GM18868 (cell line): ENCODE results near the gene C20orf144.
"Not testable (repeated sequence)": the region's sequence is repeated elsewhere in the genome, so short reads cannot be mapped to it uniquely, and the experiment has no call there.

ENCODE experiments used
- ATAC-seq: cut with Tn5 transposase; IDR thresholded peaks from one replicate; pipeline ENCODE4 v1.9.1; 2021; ENCODE audit warnings: mild to moderate bottlenecking, moderate library complexity; ENCODE audit not compliant: unreplicated experiment

C20orf144 gene

DNA sequence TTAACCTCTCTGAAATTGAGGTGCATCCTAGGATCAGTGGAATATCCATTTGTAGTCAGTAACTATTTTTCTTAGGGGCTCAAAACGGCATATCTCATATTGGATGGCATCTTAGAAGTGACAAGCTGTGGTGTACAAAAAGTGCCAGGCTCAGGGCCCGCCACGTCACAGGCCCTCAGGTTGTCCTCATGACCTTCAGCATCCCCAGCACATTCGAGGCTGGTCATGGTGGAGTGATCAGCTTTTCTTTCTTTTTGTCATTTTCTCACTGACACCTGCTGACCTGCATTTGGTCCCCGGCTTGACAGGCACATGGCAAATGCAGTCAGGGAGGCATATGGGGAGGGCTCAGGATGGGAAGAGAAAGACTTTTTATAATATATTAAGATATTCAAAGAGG is 31.2 kb downstream of the C20orf144 start:
- ATAC-seq = no peak

- ATAC-seq = no peak
These were observed 31.9 kb downstream of the C20orf144 start for GRCh38 chr20:33693741-33694638.

- ATAC-seq = no peak
These were observed 32.5 kb downstream of the C20orf144 start for GRCh38 chr20:33694639-33695012.

DNA sequence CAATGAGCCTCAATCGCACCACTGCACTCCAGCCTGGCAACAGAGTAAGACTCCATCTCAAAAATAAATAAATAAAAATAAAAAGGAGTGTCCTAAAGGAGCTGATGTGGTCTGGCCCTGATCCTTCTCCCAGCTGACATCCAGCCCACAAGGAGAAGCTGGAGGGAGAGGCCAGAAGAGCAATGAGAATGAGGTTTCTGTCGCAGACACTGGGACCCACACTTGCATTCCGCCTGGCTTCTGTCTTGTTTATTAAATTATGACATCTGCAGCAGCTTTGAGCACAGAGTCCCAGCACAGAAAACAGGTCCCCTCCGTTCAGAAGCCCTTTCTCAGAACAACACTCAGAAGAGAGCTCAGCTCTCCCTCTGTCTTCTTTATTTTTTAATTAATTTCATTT is 34.3 kb downstream of the C20orf144 start:
- no peak for ATAC-seq

DNA sequence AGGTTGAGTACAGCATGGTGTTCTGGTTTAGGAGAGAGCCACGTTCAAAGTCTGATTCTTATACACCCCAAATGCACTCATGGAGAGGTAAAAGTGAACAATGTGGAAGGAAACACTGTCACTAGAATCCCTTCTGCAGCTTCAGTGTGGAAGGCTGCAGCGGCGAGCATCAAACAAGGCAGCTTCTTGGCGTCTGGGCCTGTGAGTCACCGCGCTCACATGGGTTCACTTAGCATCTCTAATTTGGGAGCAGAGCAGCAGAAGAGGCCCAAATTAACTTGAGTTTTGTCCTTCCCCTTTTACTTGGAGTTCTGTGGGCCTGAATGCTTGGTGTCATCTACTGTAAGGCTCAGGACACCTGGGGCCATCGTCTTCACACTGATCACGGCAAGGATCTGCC is 35.0 kb downstream of the C20orf144 start:
- no peak for ATAC-seq

GRCh38 chr20:33698966-33699365 is 36.8 kb downstream of the C20orf144 start:
- ATAC-seq = not testable (repeated sequence)

DNA sequence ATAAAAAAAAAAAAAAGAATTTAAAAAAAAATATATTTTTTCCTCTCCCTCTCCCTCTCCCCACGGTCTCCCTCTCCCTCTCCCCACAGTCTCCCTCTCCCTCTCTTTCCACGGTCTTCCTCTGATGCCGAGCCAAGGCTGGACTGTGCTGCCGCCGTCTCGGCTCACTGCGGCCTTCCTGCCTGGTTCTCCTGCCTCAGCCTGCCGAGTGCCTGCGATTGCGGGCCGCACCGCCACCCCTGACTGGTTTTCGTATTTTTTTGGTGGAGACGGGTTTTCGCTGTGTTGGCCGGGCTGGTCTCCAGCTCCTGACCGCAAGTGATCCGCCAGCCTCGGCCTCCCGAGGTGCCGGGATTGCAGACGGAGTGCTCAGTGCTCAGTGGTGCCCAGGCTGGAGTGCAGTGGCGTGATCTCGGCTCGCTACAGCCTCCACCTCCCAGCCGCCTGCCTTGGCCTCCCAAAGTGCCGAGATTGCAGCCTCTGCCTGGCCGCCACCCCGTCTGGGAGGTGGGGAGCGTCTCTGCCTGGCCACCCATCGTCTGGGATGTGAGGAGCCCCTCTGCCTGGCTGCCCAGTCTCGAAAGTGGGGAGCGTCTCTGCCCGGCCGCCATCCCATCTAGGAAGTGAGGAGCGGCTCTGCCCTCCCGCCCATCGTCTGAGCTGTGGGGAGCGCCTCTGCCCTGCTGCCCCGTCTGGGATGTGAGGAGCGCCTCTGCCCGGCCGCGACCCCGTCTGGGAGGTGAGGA is 38.7 kb downstream of the C20orf144 start:
- not testable (repeated sequence) for ATAC-seq

GRCh38 chr20:33701629-33702450 is 39.7 kb downstream of the C20orf144 start:
- no peak for ATAC-seq

GRCh38 chr20:33702861-33703260 is 40.7 kb downstream of the C20orf144 start:
- no peak for ATAC-seq

DNA sequence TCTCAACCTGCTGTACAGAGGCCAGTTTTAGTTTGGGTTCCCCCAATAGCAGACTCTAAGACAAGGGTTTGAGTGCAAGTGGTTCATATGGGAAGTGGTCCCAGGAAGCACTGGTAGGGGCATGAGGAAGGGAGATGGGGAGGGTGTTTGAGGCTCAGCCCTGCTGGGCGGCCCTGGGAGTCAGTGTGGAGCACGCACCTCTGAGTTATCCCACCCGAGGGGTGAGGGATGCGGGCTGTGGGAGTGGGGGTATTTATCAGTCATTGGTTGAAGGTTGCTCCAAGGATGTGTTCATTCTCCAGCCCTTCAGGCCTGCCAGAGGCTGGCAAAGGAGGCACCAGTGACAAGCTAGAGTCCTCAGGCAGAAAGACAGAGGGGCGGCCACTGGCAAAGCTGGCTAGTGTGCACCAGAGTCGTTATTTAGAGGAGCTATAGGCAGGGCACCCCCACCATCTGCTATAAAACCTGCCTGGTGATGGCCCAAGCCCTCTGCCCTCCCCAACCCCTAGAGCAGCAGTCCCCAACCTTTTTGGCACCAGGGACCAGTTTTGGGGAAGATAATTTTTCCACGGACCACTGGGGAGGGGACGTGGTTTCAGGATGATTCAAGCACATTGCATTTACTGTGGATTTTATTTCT is 41.5 kb downstream of the C20orf144 start:
- ATAC-seq = no peak

DNA sequence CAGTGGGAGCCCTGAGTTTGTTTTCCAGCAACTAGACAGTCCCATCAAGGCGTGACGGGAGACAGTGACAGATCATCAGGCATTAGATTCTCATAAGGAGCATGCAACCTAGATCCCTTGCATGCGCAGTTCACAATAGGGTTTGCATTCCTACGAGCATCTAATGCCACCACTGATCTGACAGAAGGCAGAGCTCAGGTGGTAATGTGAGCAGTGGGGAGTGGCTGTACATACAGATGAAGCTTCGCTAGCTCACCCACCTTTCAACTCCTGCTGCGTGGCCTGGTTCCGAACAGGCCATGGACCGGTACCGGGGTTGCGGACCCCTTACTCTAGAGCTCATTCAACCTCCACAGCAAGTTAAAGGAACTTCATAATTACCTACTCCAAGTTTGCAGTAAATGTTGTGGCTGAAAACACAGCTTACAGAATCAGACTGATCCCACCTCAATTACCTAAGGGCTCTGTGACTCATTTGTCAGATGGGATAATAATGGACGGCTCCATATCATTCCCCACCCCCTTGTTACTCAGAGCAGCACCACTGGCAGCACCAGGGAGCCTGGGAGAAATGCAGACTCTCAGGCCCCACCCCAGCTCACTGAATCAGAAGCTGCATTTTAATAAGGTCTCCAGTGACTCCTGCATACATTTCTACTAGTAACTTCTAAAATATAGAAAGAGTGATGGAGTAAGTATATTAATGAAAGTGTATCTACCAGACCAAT is 42.2 kb downstream of the C20orf144 start:
- ATAC-seq = no peak

- no peak for ATAC-seq
These were observed 45.5 kb downstream of the C20orf144 start for GRCh38 chr20:33707668-33708067.

DNA sequence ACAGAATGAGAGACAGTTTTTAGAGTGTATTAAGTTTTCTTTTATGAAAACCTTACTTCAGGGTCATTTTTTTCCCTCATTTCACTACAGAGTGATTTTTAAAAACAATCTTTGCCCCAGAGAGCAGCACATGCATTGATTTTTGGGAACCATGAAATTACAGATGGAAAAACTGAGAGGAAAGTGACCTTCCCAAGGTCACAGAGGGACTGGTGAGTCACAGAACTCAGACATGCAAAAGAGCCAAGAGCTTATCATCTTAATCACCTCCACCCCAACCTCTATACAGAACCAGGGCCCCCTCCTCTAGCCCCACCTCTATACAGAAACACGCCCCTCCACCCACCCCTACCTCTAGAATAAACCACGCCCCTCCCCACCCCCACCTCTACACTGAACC is 47.3 kb downstream of the C20orf144 start:
- ATAC-seq = no peak

GRCh38 chr20:33709905-33710541 is 47.9 kb downstream of the C20orf144 start:
- ATAC-seq = no peak

- ATAC-seq = no peak
These were observed 48.7 kb downstream of the C20orf144 start for GRCh38 chr20:33710681-33711445.

- no peak for ATAC-seq
These were observed 49.3 kb downstream of the C20orf144 start for GRCh38 chr20:33711446-33711738.
